Dermis microvascular lymphatic vessel endothelial cell (primary cell): ENCODE data around the gene VWA5B2. TPM values are rescaled to one million over a fixed set of nuclear protein-coding genes. Genes with fewer than 3 reads are reported as not detected.

Experiments used
- DNase-seq, 2 donors: peaks; one replicate each; pipeline versions ENCODE4 v3.0.0 to v3.0.0-alpha.2; 2010; ENCODE audit warnings: low read depth in 2 of 2
- total RNA-seq: library from RNA; depleted of rRNA; stranded (reverse); fragments of >200 nt; gene quantifications from 2 replicates; pipeline ENCODE4 v1.2.1, GENCODE V29; 2014

VWA5B2 gene
- total RNA-seq, 1 donor from 2014 or later: not detected

GRCh38 chr3:184275381-184275701 lies 46.0 kb downstream of the VWA5B2 start:
- DNase-seq: no peak

- DNase-seq: no peak
Measured at GRCh38 chr3:184275961-184276910, 46.9 kb downstream of the VWA5B2 start, which contains the start of gene ECE2. Gene ECE2, plus strand, starts transcription at chr3:184276022. Its CDS starts 132 bp downstream, at chr3:184276154.

DNA sequence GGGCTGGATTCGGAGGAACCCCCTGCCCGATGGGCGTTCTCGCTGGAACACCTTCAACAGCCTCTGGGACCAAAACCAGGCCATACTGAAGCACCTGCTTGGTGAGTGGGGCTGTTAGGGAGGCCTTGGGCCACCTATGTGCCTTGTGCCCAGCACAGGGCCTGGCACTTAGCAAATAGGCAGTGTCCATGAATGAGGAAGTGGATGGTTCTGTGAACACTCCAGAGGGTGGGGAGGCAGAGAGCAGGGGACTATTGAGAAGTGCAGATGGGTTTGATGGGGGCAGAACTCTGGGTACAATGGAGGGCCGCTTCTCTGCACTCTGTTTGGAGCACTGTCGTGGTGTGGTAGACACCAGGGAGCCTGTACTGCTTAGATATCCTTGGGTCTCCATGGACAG lies 48.0 kb downstream of the VWA5B2 start:
- DNase-seq: no peak

DNA sequence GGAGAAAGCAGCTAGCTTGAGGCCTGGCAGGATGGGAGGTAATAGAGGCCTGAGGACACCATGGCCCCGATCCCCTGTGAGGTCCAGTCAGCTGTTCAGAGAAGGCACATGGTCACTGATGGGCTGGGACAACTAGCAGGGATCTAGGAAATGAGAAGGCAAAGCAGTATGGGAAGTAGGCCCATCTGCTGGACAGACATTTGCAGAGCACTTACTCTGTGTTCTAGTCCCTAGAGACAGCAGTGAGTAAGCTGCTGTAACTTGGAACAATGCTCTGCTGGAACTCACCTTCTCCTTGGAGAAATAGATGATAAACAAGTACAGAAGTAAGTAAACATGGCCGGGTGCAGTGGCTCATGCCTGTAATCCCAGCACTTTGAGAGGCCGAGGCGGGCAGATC lies 53.6 kb downstream of the VWA5B2 start:
- DNase-seq: no peak

DNA sequence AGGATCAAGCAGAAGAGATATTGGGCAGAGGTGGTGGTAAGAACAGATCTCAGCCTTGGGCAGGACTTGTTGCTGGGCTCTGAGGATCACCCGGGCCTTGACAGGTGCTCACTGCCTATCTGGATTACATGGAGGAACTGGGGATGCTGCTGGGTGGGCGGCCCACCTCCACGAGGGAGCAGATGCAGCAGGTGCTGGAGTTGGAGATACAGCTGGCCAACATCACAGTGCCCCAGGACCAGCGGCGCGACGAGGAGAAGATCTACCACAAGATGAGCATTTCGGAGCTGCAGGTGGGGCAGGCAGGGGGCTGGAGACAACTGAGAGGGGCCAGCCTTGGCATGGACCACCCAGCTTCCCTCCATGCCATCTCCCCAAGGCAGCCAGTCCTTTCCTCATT lies 54.3 kb downstream of the VWA5B2 start:
- no peak for DNase-seq

GRCh38 chr3:184284696-184285095 lies 55.3 kb downstream of the VWA5B2 start:
- DNase-seq: peak; percentile 90 to 96

GRCh38 chr3:184289426-184289938 lies 60.1 kb downstream of the VWA5B2 start:
- peak; percentile 28 to 53 for DNase-seq

GRCh38 chr3:184290331-184290730 lies 60.9 kb downstream of the VWA5B2 start:
- DNase-seq: no peak

DNA sequence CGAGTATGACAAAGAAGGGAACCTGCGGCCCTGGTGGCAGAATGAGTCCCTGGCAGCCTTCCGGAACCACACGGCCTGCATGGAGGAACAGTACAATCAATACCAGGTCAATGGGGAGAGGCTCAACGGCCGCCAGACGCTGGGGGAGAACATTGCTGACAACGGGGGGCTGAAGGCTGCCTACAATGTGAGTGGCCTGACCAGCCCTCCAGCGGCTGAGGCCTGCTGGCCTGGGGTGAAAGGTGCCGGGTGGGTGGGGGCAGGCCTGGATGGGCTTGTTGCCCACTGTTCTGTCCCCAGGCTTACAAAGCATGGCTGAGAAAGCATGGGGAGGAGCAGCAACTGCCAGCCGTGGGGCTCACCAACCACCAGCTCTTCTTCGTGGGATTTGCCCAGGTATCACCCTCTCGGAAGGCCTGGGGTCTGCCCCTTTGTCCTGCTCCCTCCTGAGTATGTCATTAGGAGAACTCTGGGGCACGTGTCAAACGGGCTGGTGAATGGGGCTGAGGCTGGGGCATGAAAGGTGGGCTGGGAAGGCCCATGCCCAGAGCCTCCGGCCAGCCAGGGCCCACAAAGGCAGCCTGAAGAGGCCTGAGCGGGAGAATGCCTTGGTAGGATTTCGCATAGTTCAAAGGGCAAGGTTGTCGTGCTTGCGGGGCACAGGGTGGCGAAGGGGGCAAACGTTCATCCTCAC lies 61.8 kb downstream of the VWA5B2 start:
- no peak for DNase-seq

Other genes starting within 250 kb of the VWA5B2 start
- gene ABCC5, start 211.7 kb upstream of the VWA5B2 start, total RNA-seq: 10.1 and 12.4 TPM in 2 replicates
- gene HTR3D, start 197.8 kb upstream of the VWA5B2 start, total RNA-seq: not detected in 2 replicates
- gene HTR3C, start 176.5 kb upstream of the VWA5B2 start, total RNA-seq: under 0.01 TPM in 1 of 2 replicates, not detected in the other
- gene HTR3E, start 132.5 kb upstream of the VWA5B2 start, total RNA-seq: not detected in 2 replicates
- 31.5 and 38.3 TPM in 2 replicates for gene EIF2B5, start 94.2 kb upstream of the VWA5B2 start, total RNA-seq
- gene DVL3, start 74.2 kb upstream of the VWA5B2 start, total RNA-seq: 13.9 and 28.1 TPM in 2 replicates
- gene AP2M1, start 54.7 kb upstream of the VWA5B2 start, total RNA-seq: 379 and 607 TPM in 2 replicates
- gene ABCF3, start 43.4 kb upstream of the VWA5B2 start, total RNA-seq: 45.7 and 73.1 TPM in 2 replicates
- 20.5 and 25.0 TPM in 2 replicates for gene ALG3, start 19.4 kb downstream of the VWA5B2 start, total RNA-seq
- 3.5 and 4.7 TPM in 2 replicates for gene EEF1AKMT4, start 20.1 kb downstream of the VWA5B2 start, total RNA-seq
- gene CAMK2N2, start 32.0 kb downstream of the VWA5B2 start, total RNA-seq: not detected in 2 replicates
- not detected in 2 replicates for gene ECE2, start 46.4 kb downstream of the VWA5B2 start, total RNA-seq
- 428 and 463 TPM in 2 replicates for gene PSMD2, start 69.7 kb downstream of the VWA5B2 start, total RNA-seq
- gene EIF4G1, start 85.0 kb downstream of the VWA5B2 start, total RNA-seq: 212 and 278 TPM in 2 replicates
- gene FAM131A, start 108.0 kb downstream of the VWA5B2 start, total RNA-seq: 25.2 and 43.9 TPM in 2 replicates
- gene CLCN2, start 132.0 kb downstream of the VWA5B2 start, total RNA-seq: 2.1 and 2.3 TPM in 2 replicates
- gene POLR2H, start 132.1 kb downstream of the VWA5B2 start, total RNA-seq: 82.8 and 89.1 TPM in 2 replicates
- gene THPO, start 148.6 kb downstream of the VWA5B2 start, total RNA-seq: under 0.01 TPM in 2 replicates
- 0.63 and 0.77 TPM in 2 replicates for gene CHRD, start 150.5 kb downstream of the VWA5B2 start, total RNA-seq